ENCODE measurements around the gene MOB1B.

MOB1B gene

GRCh38 chr4:70901984-70902576 is at the start of gene MOB1B:
TSS of gene MOB1B (plus strand) at chr4:70902369. CDS start at chr4:70902537, 168 bp downstream.
- Mint-ChIP-seq H3K4me3 (peak within 1 kb of the TSS; percentile 99), H3K27me3 (no peaks in the 10 kb centered on the region), H3K27ac (peak within 1 kb of the TSS; percentile 87), H3K9me3 (no peaks in the 10 kb centered on the region), H3K4me1 (peaks cover 26% of the 10 kb centered on the region), H3K36me3 (peaks cover 20% of the 10 kb centered on the region)
- ATAC-seq: peak; percentile 93

GRCh38 chr4:70855464-70855863 is 46.7 kb upstream of the MOB1B start:
- Mint-ChIP-seq H3K27me3 (no peaks in the 10 kb centered on the region), H3K27ac (no peak overlapping the region), H3K9me3 (no peaks in the 10 kb centered on the region), H3K36me3 (no peaks in the 10 kb centered on the region), H3K4me1 (no peaks in the 10 kb centered on the region), H3K4me3 (no peak overlapping the region)
- no peak for ATAC-seq

DNA sequence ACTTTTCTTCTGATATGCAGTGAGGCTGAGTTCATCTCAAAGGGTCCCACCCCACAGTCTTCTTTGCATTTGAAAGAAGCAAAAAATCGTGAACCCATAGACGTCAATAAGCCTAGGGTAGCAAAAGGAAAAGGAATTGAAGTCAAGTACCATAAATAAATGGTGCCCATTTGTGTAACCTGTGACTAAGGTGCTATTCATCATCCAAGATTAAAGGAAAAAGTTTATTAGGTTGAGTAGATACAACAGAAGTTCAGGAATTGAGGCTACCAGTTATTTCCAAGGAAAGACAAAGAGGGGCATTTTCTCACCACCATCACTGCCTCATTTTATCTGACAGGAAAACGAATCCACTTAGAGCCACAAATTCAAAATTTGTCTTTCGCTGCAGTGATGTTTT is 43.7 kb upstream of the MOB1B start:
- Mint-ChIP-seq H3K27ac (no peak overlapping the region), H3K4me3 (no peak overlapping the region), H3K27me3 (no peaks in the 10 kb centered on the region), H3K36me3 (no peaks in the 10 kb centered on the region), H3K4me1 (peaks cover 7% of the 10 kb centered on the region), H3K9me3 (no peaks in the 10 kb centered on the region)
- ATAC-seq: no peak

DNA sequence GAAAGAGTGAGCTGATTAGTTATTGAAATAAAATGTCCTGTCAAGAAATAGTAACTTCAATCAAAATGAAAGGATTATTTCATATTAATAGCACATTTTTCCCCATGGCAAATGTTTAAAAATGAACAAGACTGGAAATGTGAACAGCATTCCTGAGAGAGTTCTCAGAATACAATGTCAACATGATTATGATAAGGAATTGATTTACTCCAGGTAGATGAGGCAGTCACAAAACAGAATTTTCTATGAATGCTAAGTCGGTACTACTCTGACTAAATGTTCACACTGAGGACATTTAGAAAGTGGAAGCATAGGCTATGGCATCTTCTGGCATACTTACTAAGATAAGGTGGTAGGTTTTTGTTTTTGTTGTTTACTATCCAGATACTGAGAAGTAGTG is 43.1 kb upstream of the MOB1B start:
- ATAC-seq: no peak
- Mint-ChIP-seq H3K4me3 (no peak overlapping the region), H3K27me3 (no peaks in the 10 kb centered on the region), H3K9me3 (no peaks in the 10 kb centered on the region), H3K27ac (no peak overlapping the region), H3K4me1 (peaks cover 7% of the 10 kb centered on the region), H3K36me3 (no peaks in the 10 kb centered on the region)

- H3K27ac Mint-ChIP-seq: peak overlapping the region; percentile 72
- H3K27me3 Mint-ChIP-seq: no peaks in the 10 kb centered on the region
- no peak overlapping the region for H3K4me3 Mint-ChIP-seq
- no peaks in the 10 kb centered on the region for H3K9me3 Mint-ChIP-seq
- peaks cover 7% of the 10 kb centered on the region for H3K4me1 Mint-ChIP-seq
- peak; percentile 83 for ATAC-seq
- no peaks in the 10 kb centered on the region for H3K36me3 Mint-ChIP-seq
These were observed 38.9 kb upstream of the MOB1B start for GRCh38 chr4:70863099-70863790.

DNA sequence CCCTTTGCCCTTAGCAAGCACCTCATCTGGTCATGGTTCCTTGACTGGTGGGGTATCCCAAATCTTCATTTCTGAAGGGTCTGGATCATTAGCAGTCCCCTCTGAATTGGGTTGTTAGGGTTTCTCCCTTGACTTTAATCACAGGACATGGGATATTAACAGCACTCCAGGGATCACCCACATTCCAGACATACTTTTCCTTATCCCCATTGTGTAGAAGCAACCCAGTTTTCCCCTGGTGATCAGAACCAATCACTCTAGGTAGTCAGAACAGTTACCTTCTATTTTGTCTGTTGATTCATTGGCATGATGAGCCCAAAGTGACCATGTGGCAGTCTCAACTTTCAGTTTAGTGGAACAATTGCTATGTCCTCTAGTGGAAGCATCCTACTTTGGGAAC is 33.4 kb upstream of the MOB1B start:
- Mint-ChIP-seq H3K4me1 (no peaks in the 10 kb centered on the region), H3K27ac (no peak overlapping the region), H3K36me3 (no peaks in the 10 kb centered on the region), H3K9me3 (no peaks in the 10 kb centered on the region), H3K27me3 (no peaks in the 10 kb centered on the region), H3K4me3 (no peak overlapping the region)
- ATAC-seq: no peak

GRCh38 chr4:70873216-70873615 is 29.0 kb upstream of the MOB1B start:
- Mint-ChIP-seq H3K27me3 (no peaks in the 10 kb centered on the region), H3K9me3 (no peaks in the 10 kb centered on the region), H3K36me3 (no peaks in the 10 kb centered on the region), H3K4me1 (peaks cover 23% of the 10 kb centered on the region), H3K4me3 (no peak overlapping the region), H3K27ac (peak overlapping the region; percentile 22)
- no peak for ATAC-seq

DNA sequence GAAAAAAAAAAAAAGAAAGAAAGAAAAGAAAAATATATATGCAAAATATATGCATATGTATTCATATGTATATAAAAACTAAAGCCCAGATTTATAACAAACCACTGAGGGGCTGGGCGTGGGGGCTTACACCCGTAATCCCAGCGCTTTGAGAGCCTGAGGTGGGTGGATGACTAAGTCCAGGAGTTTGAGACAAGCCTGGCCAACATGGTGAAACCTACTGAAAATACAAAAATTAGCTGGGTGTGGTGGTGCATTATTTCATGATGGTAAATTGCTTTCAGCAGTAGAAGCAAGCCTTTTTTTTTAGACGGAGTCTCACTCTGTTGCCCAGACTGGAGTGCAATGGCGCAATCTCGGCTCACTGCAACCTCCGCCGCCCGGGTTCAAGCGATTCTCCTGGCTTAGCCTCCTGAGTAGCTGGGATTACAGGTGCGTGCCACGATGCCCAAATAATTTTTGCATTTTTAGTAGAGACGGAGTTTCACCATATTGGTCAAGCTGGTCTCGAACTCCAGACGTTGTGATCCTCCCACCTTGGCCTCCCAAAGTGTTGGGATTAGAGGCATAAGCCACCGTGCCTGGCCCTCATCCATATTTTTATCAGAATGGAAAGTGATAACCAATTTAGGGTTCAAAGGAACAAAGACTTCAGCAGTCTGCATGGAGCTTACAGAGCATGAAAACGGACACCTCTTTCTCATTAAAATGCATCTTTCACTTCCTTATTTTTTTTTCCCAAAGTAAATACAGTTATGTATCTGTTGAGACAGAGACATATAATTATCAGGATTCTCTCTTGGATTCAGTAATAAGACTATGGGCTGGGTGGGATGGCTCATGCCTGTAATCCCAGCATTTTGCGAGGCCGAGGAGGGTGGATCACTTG is 27.7 kb upstream of the MOB1B start:
- no peaks in the 10 kb centered on the region for H3K27me3 Mint-ChIP-seq
- ATAC-seq: peak; percentile 84
- peaks cover 23% of the 10 kb centered on the region for H3K4me1 Mint-ChIP-seq
- H3K4me3 Mint-ChIP-seq: peak overlapping the region; percentile 78
- no peaks in the 10 kb centered on the region for H3K36me3 Mint-ChIP-seq
- H3K9me3 Mint-ChIP-seq: no peaks in the 10 kb centered on the region
- peak overlapping the region; percentile 77 for H3K27ac Mint-ChIP-seq

GRCh38 chr4:70877556-70877955 is 24.6 kb upstream of the MOB1B start:
- Mint-ChIP-seq H3K27me3 (no peaks in the 10 kb centered on the region), H3K36me3 (no peaks in the 10 kb centered on the region), H3K9me3 (no peaks in the 10 kb centered on the region), H3K4me3 (no peak overlapping the region), H3K27ac (no peak overlapping the region), H3K4me1 (peaks cover 23% of the 10 kb centered on the region)
- no peak for ATAC-seq

- no peak for ATAC-seq
- Mint-ChIP-seq H3K9me3 (no peaks in the 10 kb centered on the region), H3K27me3 (no peaks in the 10 kb centered on the region), H3K36me3 (no peaks in the 10 kb centered on the region), H3K27ac (no peak overlapping the region), H3K4me1 (peaks cover 5% of the 10 kb centered on the region), H3K4me3 (no peak overlapping the region)
These were observed 21.4 kb upstream of the MOB1B start for GRCh38 chr4:70880739-70881138.

DNA sequence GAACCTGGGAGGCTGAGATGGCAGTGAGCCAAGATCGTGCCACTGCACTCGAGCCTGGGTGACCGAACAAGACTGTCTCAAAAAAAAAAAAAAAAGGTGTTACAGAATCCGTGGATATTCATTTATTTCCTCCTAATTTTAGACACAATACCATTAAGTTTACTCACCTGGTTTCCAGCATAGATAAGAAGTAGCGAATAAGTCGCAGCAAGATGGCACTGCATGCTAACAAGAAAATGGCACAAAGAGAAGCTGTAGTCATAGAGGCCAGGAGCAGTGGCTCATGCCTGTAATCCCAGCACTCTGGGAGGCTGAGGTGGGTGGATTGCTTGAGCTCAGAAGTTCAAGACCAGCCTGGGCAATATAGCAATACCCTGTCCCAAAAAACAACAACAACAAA is 17.0 kb upstream of the MOB1B start:
- Mint-ChIP-seq H3K4me1 (no peaks in the 10 kb centered on the region), H3K36me3 (no peaks in the 10 kb centered on the region), H3K9me3 (no peaks in the 10 kb centered on the region), H3K4me3 (no peak overlapping the region), H3K27me3 (no peaks in the 10 kb centered on the region), H3K27ac (no peak overlapping the region)
- no peak for ATAC-seq

GRCh38 chr4:70892086-70892769 is 9.9 kb upstream of the MOB1B start:
- no peaks in the 10 kb centered on the region for H3K9me3 Mint-ChIP-seq
- H3K27ac Mint-ChIP-seq: no peak overlapping the region

GRCh38 chr4:70893790-70894189 is 8.4 kb upstream of the MOB1B start:
- no peaks in the 10 kb centered on the region for H3K27me3 Mint-ChIP-seq
- H3K9me3 Mint-ChIP-seq: no peaks in the 10 kb centered on the region
- H3K27ac Mint-ChIP-seq: no peak overlapping the region

More at GRCh38 chr4:70892086-70892769, 9.9 kb upstream of the MOB1B start:
- no peak for ATAC-seq
- no peaks in the 10 kb centered on the region for H3K36me3 Mint-ChIP-seq
- H3K4me1 Mint-ChIP-seq: no peaks in the 10 kb centered on the region
- H3K27me3 Mint-ChIP-seq: no peaks in the 10 kb centered on the region
- no peak overlapping the region for H3K4me3 Mint-ChIP-seq

GRCh38 chr4:70895405-70895804 is 6.8 kb upstream of the MOB1B start:
- H3K27ac Mint-ChIP-seq: no peak overlapping the region
- no peaks in the 10 kb centered on the region for H3K4me1 Mint-ChIP-seq
- no peak overlapping the region for H3K4me3 Mint-ChIP-seq
- ATAC-seq: no peak
- H3K36me3 Mint-ChIP-seq: no peaks in the 10 kb centered on the region
- H3K27me3 Mint-ChIP-seq: no peaks in the 10 kb centered on the region
- no peaks in the 10 kb centered on the region for H3K9me3 Mint-ChIP-seq

More at GRCh38 chr4:70893790-70894189, 8.4 kb upstream of the MOB1B start:
- H3K36me3 Mint-ChIP-seq: no peaks in the 10 kb centered on the region
- ATAC-seq: no peak
- H3K4me3 Mint-ChIP-seq: no peak overlapping the region
- H3K4me1 Mint-ChIP-seq: no peaks in the 10 kb centered on the region
